SHP77 (cell line): ENCODE data around the gene BTNL2.

ENCODE experiments used
- DNase-seq, 2 experiments: peaks; one replicate each; lab custom pipeline; 2025; lab: John Stamatoyannopoulos, UW

The BTNL2 gene

GRCh38 chr6:32413427-32414047 is 6.6 kb upstream of the BTNL2 start:
- DNase-seq = peak; percentile 37 to 47

DNA sequence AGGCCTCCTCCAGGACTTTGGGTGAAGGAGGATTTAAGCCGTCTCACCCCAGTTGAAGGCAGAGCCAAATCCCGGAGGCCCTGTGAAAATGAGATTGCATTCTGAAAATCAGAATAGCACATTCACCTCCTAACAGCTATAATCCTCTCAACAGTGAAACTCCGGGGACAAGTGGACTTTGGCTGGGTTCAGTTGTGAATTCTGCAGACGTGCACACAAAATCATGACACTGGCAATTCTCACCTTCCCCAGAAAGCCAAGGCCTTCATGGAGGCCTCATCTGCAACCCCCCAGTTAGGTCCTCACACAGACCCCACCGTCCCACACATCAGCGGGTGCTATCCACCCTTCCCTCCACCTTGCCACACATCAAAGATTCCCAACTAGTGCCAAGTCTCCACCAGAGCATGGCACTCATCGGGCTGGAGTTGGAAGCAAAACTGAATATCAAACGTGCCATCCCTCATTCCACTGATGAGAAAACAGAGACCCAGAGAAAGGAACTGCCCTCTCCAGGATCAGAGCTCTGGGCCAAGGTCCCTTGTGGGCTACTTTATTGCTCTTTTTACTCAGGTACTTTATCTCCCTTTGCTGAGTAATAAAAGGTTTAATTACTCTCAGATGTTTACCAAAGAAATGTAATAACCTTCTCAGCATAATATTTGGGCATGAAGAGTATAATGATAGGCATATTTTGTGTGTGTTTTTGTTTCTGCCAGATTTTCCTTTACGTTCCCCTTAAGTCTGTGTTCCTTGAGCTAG is 4.8 kb upstream of the BTNL2 start:
- DNase-seq = no peak

DNA sequence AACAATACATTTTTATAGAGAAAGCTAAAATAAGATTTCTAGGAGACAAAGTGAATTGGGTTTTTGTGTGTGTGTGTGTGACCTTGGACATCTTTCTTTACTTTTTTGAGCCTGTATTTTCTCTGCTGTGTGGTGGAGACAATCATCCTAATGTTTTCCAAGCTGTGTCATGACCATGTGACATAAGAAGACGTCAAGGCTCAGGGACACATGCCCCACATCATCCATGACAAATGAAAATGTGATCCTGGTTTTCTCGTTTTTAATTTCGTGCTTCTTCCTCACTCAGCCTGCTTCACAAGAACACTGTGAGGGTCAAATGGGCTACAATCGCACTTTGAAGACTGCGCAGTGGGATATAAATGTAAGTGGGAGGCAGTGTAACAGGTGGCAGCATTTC is 3.9 kb upstream of the BTNL2 start:
- no peak for DNase-seq

DNA sequence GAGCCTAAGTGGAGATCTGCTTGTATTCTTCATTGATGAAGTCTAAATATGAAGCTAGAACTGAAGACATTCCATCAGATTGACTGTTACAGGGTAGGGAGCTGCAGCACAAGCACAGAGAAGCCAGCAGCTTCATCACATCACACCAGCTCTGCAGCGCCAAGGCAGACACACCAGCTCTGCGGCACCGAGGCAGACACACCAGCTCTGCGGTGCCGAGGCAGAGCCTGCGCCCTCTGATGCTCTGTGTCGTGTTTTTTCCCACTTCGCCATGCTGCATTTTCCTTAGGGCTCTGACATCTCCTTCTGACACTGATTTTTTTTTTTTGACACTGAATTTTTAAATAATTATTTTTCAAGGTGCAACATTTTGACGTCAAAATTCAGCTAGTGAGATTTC is 784 bp downstream of the BTNL2 start:
- no peak for DNase-seq

DNA sequence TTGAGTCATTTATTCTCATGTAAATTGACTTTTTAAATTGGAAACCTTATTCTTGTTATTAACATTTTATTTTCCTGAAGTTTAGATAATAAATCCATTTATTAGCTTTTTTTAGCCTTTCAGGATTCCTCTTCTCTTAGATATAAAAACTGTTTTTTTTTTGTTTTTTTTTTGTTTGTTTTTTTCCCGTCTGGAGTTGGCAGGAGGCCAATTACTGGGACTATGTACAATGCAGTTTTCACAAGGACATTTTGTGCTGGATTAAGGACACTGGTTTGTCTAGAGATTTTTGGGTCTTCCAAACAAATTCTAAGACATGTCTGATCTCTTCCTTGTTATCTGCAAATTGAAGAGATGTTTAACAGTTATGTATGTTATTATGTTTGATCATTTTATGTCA is 1.3 kb downstream of the BTNL2 start:
- DNase-seq = no peak

DNA sequence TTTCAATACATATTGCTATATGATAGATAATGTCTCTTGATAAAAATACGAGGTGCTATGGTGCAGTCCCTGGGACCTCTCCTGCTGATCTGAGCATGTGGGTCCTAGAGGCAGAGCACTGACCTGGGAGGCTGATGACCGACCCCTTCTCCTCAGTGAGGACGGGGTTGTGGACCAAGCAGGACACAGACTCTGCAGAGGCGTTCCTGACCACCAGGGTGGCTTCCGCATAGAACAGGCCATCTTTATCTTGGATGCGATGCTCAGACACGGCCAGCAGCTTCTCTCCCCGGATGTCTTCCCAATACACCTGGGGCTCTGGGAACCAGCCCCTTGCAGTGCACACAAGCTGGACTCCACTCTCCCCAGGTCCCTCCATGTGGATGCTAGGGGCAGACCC is 4.2 kb downstream of the BTNL2 start:
- DNase-seq = no peak

GRCh38 chr6:32401284-32401963 is 5.6 kb downstream of the BTNL2 start:
- no peak for DNase-seq

DNA sequence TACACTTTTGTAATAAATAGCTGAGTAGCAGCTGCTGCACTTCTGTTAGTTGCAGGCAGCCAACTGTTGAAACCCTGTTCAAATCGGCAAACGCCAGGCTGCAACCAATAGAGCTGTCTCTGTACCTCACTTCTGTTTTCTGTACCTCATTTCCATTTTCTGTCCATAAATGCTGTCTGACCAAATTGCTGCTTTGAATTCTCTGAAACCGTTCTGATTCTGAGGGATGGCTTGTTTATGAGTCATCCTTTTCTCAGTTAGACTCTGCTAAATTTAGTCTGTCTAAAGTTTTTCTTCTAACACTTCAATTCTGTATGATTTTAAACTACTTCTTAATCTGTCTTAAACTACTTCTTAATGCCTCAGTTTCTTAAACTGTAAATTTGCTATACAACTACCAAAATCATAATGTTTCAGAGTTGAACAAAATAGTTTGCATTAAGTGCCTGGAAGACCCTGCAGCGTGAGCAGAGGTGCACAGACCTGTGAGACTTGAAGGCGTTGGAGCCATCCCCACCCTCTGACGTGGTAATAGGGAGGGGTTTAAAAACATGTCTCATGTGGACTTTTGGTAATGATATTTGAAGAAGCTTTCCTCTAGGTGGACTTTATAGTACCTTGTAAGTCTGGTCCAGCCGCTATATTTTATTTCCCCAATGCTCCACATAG is 9.6 kb downstream of the BTNL2 start:
- DNase-seq = no peak

GRCh38 chr6:32396028-32396427 is 11.0 kb downstream of the BTNL2 start:
- DNase-seq = no peak

DNA sequence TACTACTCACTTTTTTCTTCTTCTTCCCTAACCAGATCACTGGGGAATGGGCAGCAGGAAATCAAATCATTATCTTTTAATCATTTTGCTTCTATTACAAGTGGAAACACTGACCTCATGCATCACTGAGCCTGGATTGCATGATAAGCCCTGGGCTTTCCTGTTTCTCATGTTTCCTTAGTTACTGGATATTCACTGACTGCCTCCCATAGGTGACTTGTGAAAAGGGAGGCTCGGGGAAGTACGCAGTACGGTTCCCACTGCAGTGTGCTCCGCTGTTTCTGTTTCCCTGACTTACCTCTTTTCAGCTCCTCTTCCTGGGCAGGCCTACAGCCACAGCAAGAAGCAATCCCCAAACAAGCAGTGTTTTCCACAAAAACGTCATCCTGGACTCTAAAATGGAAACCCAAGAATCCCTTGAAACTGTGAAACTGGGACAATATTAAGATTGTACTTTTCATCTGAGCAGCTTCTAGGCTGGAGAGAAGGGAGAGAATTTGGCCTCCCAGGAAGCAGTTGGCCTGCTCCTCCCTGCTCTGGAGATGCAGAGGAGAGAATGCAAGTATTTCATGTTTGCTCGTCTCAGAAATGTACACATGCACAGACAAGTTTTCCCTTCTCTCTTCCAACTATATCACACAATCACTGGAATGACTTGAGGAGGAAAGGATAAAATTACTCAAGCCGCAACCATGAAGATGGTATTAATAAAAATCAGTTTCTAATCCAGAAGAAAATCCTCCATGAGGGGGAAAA is 13.1 kb downstream of the BTNL2 start:
- DNase-seq = no peak

DNA sequence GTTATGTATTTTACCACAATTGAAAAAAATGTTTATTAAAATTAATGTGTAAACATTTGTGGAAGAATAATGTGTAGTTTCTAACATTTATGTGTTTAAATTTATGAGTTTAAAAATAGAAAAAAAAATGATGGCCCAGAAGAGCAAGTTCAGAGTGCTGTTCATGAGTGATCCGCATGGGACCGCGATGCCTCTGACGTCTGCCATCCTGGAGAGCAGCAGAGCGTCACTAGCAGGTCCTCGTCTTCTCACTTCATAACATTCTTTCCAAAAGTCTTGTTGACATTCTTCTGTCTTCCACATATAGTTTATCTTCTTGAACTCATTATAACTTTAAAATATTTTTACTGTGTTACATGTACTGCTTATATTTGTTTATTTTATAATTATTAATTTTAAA is 15.5 kb downstream of the BTNL2 start:
- no peak for DNase-seq

GRCh38 chr6:32387589-32388340 is 19.2 kb downstream of the BTNL2 start:
- no peak for DNase-seq

DNA sequence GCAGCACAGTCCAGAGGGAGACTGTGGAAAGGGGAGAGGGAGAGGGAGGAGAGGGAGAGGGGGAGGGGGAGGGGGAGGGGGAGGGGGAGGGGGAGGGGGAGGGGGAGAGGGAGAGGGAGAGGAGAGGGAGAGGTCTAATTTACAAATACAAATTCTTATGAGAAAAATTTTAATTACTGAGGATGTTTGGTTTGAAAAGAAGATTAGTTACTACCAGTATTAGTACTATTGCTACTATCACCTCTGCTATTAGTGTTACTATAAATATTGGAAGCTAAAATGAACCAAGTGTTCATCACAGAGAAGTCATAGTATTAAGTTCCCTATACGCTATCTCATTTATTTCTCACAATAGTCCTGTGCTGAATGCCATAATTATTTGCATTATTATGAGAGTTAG is 20.9 kb downstream of the BTNL2 start:
- no peak for DNase-seq

DNA sequence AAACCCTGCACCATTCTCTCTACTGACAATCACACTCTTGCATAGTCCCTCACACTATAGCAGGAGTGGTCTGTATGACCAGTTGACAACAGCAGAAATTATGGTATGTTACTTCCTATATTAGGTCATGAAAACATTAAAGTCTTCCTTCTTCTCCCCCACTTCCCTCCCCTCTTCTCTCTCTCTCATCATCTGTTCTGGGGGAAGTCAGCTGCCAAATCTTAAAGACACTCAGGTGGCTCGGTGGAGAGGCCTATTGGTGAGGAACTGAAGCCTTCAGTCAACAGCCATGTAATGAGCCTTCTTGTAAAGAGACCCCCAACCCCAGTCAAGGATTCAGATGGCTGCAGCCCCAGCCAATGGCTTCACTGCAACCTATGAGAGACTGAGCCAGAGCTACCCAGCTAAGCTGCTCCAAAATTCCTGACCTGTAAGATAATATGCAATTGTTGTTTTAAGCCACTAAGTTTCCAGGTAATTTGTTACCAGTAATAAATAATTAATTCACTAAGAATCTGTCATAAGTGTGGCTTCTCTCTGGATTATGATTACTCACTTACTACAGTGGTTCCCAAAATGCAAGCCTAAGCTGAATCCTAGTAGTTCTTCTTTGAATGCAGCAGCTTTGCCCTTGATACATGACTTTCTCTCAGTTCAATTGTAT is 24.1 kb downstream of the BTNL2 start:
- no peak for DNase-seq

DNA sequence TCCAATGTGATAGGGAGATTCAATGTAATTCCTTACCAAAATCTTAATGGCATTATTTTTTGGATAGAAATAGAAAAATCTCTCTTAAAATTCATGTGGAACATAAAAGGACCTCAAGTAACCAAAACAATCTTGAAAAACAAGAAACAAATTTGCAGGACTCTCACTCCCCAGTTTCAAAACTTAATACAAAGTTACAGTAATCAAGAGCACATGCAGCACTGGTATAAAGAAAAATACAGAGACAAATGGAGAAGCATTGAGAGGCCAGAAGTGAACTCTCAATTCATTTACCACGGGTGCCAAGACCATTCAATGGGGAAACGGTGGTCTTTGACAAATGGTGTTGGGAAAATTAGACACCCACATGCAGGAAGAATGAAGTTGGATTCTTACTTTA is 27.4 kb downstream of the BTNL2 start:
- DNase-seq = no peak

- no peak for DNase-seq
Measured at GRCh38 chr6:32375739-32376529, 31.0 kb downstream of the BTNL2 start.

DNA sequence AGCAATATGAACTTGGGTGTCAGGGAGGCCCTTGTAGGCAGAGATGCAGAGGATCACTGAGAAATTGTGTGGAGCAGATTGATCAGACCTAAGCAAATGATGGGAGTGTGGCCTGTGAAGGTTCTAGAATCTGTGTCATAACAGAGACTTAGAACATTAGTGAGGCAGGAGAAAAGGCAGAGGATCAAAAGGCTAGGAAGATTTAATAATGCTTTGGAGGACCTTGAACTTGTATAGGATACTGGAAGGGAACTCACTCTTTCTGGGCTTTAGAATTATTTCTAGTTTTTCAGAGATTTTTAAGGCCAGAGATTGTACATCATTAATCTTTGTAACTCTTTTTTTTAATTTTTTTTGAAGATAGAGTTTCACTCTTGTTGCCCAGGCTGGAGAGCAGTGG is 35.2 kb downstream of the BTNL2 start, which contains the start of gene TSBP1:
Gene TSBP1, minus strand, starts transcription at position 101 of the 400 bp plus-strand sequence. CDS start 197 bp downstream, outside the sequence.
- no peak for DNase-seq

DNA sequence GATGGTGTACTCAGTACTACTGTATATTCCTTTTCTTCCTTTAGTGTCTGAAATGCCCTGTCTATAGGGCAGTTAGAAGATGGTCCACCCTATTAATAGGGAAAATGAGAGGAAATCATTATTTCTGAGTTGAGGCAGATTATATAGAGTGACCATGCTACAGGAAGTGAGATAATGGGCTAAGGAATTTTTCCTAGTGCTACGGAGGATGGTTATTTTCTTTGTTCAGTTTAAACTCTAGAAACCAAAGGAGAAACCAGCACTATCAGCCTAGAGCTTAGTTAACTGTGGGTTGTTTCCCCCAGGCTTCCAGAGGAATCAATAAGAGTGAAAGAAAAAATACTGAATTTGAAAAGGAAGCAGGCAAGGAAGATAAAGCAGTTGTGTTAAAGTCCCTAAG is 35.8 kb downstream of the BTNL2 start:
- no peak for DNase-seq

- DNase-seq = no peak
Measured at GRCh38 chr6:32370505-32370904, 36.5 kb downstream of the BTNL2 start.

GRCh38 chr6:32369660-32370059 is 37.3 kb downstream of the BTNL2 start:
- no peak for DNase-seq
